GM19467 (cell line): Measurements from ENCODE around the gene BATF2.
"Not testable (repeated sequence)": the region's sequence is repeated elsewhere in the genome, so short reads cannot be mapped to it uniquely, and the experiment has no call there.

Experiments
- ATAC-seq: cut with Tn5 transposase; IDR thresholded peaks from one replicate; pipeline ENCODE4 v1.9.1; 2021; ENCODE audit warnings: mild to moderate bottlenecking, moderate library complexity; ENCODE audit not compliant: unreplicated experiment

The BATF2 gene

DNA sequence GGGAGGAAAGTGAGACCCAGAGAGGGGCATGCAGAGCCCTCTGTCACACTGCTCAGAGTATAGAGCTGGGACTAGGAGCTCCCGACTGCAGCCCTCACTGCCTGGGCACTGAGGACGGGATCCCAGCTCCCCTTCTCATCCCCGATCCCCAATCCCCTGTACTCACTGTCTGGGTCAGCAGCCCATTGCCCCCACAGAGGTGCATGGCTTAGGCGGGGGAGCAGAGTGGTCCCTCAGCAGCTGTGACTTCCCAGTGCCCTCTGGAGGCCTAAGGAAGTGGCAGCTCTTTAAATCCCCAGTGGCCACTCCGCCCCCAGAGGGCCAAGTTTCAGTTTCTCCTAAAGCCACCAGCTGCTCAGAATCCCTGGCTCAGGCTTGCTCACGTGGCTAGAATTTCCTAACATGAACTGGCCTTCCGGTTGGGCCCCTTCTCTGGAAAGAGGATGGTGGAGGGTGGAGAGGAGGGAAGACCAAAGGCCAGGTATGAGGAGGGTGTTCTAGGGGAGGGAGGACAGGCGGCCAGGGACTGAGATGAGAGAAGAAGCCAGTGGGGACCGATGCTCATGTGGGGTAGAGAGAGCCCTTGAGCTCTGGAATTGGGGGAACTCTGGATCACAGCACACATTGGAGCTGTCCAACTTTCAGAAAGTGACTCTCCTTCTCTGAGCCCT lies at the start of gene BATF2:
TSS of gene BATF2 (minus strand) at position 262 of the 671 bp plus-strand sequence. CDS start at position 205, 57 bp downstream.
- ATAC-seq, result no peak

- no peak for ATAC-seq
These were observed 49.0 kb upstream of the BATF2 start for GRCh38 chr11:65045728-65046127.

DNA sequence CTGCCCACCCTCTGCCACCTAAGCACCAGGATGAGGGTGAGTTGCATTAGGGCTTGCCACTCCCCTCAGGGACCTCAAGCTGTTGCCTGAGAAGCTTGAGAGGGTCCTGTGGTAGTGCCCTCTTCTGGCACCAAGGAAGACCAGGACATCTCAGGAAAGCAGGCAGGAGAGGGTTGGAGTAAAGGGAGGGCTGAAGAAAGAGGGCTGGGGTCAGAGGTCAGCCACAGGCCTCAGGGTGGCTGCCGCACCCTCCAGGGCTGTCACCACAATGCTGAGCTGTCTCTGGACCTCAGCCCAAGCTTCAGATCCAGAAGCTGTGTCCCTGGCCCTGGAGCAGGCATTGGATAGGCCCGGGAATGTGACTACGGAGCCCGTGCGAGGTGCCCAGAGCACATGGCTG lies 48.3 kb upstream of the BATF2 start:
- no peak for ATAC-seq

- no peak for ATAC-seq
These were observed 47.2 kb upstream of the BATF2 start for GRCh38 chr11:65043881-65044501.

DNA sequence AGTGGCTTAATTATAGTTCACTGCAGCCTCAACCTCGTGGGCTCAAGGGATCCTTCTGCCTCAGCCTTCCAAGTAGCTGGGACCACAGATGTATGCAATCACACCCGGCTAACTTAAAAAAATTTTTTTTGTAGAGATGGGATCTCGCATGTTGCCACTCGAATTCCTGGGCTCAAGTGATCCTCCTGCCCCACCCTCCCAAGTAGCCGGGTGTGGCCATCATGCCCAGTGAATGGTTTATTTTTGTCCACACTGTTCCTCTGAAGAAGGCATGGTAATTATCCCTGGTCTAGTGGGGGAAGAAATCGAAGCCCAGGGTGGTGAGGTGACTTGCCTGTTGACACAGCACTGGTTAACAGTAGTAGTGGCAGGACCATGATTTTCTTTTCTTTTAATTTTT lies 46.1 kb upstream of the BATF2 start:
- no peak for ATAC-seq

- peak; percentile 79 for ATAC-seq
These were observed 44.3 kb upstream of the BATF2 start, which contains the start of gene SAC3D1 for GRCh38 chr11:65040847-65041622. TSS of gene SAC3D1 (plus strand) at chr11:65041210. CDS start at chr11:65041293, 83 bp downstream.

- ATAC-seq, result no peak
These were observed 43.7 kb upstream of the BATF2 start for GRCh38 chr11:65040520-65040846.

DNA sequence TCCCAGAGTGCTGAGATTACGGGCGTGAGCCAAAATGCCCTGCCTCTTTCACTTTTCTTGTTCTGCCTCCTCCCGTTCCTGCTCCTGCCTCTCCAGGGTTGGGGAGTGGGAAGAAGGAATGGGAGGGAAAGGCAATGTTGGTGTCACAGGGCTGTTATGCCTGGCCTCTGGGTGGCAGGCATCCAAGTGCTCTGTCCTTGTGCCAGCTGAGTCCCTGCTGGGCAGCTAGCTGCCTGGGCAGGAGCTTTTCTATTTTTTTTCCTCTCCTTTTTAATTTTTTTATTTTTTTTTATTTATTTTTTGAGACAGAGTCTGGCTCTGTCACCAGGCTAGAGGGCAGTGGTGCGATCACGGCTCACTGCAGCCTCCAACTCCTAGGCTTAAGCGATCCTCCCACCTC lies 40.2 kb upstream of the BATF2 start:
- no peak for ATAC-seq

- no peak for ATAC-seq
These were observed 38.8 kb upstream of the BATF2 start for GRCh38 chr11:65035579-65035978.

GRCh38 chr11:65034423-65034822 lies 37.7 kb upstream of the BATF2 start:
- ATAC-seq, result no peak

DNA sequence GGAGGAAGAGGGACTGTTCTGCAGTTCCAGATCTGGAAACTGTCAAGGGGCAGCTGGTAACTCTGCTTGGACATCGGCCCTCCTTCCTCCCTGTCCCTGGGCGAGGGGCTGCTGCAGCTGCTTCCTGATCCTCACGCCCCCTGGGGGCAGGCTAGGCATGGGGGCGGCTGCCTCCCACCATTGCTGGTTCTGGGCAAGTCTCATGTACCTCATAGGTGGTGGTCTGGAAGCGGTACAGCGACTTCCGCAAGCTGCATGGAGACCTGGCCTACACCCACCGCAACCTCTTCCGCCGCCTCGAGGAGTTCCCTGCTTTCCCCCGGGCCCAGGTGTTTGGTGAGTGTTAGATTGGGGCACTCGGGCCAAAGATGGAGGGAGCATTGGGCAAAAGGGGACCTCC lies 35.4 kb upstream of the BATF2 start:
- no peak for ATAC-seq

DNA sequence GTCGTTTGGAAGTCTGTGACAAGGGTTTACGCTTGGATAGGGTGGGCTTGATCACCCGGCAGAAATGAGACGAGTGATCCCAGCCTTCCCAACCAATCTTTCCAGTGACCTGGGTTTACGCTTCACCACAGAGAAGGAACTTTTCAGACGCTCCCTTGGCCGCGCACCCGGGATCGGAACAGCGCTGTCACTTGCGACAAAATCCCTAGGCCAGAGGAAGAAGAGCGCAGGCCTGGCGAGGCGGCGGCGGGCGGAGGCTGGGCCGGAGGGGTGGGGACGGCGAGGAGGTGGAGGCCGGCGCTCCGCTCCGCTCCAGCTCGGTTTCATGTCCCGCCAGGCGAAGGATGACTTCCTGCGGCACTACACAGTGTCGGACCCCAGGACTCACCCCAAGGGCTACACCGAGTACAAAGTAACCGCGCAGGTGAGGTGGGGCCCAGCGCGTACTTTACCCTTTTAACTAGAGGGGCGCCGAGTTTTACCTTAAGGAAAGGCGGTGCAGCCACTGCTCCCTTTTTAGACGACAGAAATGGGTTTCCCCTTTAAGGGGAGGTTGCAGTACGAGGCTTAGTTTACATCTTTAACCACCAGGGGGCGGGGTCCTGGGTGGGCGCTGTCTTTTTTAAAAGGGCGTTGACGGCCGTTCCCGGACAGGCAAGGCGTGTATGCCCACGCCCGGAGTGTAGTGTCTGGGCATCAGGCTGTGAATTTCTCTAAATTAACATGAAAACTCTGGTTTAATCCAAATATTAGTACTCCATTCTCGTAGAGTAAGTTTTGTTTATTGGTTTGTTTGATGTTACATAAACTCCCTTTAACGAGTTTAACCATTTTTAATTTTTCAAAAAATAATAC lies 30.7 kb upstream of the BATF2 start, which contains the start of gene SNX15:
TSS of gene SNX15 (plus strand) at position 227 of the 855 bp plus-strand sequence. CDS start at position 326, 99 bp downstream.
- ATAC-seq, result peak; percentile 86

DNA sequence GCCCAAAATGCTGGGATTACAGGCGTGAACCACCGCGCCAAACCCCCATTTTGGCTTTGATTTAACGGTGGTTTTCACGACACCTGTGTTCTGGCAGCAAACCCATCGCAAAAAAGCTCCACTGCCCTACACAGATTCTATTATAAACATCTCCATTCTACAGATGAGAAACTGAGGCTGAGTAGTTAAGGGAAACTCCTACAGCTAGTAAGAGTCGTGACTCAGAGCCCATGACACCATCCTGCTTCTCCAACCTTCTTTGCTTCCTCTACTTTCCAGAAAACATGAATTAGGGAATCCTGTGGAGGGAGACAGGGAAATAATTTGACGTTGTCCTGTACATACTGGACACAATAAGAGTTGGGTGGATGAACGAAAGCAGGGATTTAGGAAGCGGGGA lies 30.0 kb upstream of the BATF2 start:
- no peak for ATAC-seq

DNA sequence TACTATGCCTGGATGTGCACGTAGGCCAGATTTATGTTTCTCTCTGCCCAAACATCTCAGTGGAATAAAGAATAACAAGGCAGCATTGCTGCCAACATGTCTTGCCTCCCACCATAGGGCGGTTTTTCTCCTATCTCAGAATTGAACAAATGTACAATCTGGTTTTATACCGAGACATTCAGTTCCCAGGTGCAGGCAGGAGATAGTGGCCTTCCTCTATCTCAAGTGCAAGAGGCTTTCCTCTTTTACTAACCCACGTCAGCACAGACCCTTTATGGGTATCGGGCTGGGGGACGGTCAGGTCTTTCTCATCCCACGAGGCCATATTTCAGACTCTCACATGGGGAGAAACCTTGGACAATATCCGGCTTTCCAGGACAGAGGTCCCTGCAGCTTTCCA lies 26.7 kb upstream of the BATF2 start:
- not testable (repeated sequence) for ATAC-seq

DNA sequence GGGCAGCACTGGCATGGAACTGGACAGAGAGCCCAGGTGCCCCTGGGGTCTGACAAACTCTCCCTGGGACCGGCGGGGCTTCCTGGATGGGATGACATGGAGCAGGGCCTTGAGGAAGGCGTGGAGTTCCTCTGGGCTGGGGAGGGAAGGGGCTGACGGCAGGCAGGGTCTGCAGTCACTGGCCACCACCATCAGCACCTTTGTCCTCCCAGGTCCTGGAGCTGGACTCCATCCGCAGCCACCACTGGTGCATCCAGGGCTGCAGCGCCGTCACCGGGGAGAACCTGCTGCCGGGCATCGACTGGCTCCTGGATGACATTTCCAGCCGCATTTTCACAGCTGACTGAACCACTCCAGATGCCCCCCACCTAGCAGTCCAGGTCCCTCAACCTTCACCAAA lies 24.7 kb upstream of the BATF2 start:
- ATAC-seq, result no peak

DNA sequence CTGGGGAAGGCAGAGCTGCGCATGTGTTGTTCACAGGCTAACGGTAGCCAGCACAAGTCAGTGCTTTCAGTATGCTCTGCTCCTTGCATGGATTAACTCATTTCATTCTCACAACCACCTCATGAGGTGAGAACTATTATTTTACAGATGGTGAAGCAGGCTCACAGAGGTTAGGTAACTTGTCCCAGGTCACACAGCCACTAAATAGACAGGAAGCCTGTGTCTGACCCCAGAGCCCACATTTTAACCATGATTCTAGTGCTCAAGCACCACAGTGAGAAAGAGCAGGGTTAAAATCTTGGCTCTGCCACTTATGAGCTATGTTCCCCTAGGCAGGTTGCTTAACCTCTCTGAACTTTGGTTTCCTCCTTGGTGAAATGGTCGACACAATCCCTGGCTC lies 24.2 kb upstream of the BATF2 start:
- ATAC-seq, result no peak

GRCh38 chr11:65019824-65020223 lies 23.1 kb upstream of the BATF2 start:
- no peak for ATAC-seq

GRCh38 chr11:65017937-65018336 lies 21.2 kb upstream of the BATF2 start:
- ATAC-seq, result no peak

- no peak for ATAC-seq
These were observed 19.9 kb upstream of the BATF2 start for GRCh38 chr11:65016705-65017104.

GRCh38 chr11:65014726-65015227 lies 18.0 kb upstream of the BATF2 start:
- ATAC-seq, result no peak
